Activated naive CD8-positive, alpha-beta T cell treated with anti-CD3 and anti-CD28 coated beads, Interleukin-2, amount 10 ng/mL, durations not matched to agents 7 days and 5 days (primary cell): ENCODE measurements around the gene ZNF471. TPM values are rescaled to one million over a fixed set of nuclear protein-coding genes. Genes with fewer than 3 reads are reported as not detected.

Experiments
- ATAC-seq: fragments of 150-1000 bp; cut with Tn5 transposase; one replicate; pipeline ENCODE4 v1.10.0; 2021; ENCODE audit warnings: low read depth, moderate library complexity
- POLR2A ChIA-PET: fragments of 350-600 bp; sonication (Branson Sonifier 250); formaldehyde crosslinking; loops from one replicate; lab custom pipeline; 2021; ENCODE audit warnings: antibody characterized with exemption; lab: Charles Lee
- DNase-seq: peaks from one replicate; pipeline ENCODE4 v3.0.0; 2021
- H3K27ac Mint-ChIP-seq: one replicate; pipeline ENCODE4 v1.8.0; 2022; ENCODE audit warnings: mild to moderate bottlenecking, mixed read lengths
- H3K27me3 Mint-ChIP-seq: one replicate; pipeline ENCODE4 v1.8.0; 2022; ENCODE audit warnings: mild to moderate bottlenecking, moderate library complexity, mixed read lengths
- H3K36me3 Mint-ChIP-seq: one replicate; pipeline ENCODE4 v1.8.0; 2021; ENCODE audit warnings: mild to moderate bottlenecking, mixed read lengths
- H3K4me1 Mint-ChIP-seq: one replicate; pipeline ENCODE4 v1.8.0; 2021; ENCODE audit warnings: mixed read lengths
- H3K4me3 Mint-ChIP-seq: one replicate; pipeline ENCODE4 v1.8.0; 2022; ENCODE audit warnings: mild to moderate bottlenecking, moderate library complexity, mixed read lengths
- H3K9me3 Mint-ChIP-seq: one replicate; pipeline ENCODE4 v1.8.0; 2021; ENCODE audit warnings: mixed read lengths
- total RNA-seq, 2 experiments: library from RNA; stranded (reverse); gene quantifications; one replicate each; pipeline ENCODE4 v1.2.3, GENCODE V29; 2021

ZNF471 gene
- 1 to 10 TPM; 1.5 to 4.0 TPM for total RNA-seq

DNA sequence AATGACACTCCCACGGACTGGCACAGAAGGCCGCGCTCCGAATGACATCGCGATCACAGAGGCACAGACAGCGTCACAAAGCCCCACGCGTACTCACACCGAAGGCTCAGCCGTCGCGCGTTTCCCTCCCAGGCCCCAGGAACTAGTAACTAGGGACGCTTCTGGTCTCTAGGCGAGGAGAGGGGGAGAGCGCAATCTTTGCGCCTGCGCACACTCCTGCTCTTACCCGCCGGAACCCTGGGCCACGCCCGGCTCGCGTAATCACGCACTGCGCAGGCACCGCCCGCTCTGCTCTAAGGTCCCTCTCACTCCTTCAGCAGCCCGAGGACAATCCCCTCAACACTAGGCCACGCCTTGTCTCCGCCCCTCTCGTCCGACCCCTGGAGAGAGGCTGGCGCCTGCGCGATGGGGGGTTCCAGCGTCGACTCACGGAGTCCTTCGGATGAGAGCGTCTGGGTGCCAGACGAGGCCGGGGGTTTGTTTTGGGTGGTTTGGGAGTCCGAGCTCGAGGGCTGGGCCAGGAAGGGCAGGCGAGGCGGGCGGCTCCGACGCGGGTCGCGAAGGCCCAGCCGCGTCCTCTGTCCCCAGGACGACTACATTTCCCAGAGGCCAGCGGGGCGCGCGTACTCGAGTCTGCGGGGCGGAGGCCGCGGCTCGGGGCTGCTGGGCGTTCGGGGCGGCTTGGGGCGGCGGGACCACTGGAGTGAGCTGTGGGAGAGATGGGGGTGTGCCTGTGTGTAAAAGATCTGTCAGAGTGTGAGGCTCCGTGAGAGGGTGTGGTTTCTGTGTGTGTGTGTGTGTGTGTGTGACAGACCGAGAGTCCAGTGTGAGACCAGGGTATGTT lies at the start of gene ZNF471:
TSS of gene ZNF471 (plus strand) at position 410 of the 844 bp plus-strand sequence. CDS start 3,717 bp downstream, outside the sequence.
- H3K4me1 Mint-ChIP-seq: peaks cover 5% of the 10 kb centered on the region
- DNase-seq (peak; percentile 94), ATAC-seq (peak; percentile 99)
- POLR2A ChIA-PET: interaction anchor here (1.4 kb wide), 1 partner anchor 103 kb away, joined by 7 read pairs; the partner anchor contains the start of gene ZNF583
- H3K4me3 Mint-ChIP-seq: no peak within 1 kb of the TSS
- no peak within 1 kb of the TSS for H3K27ac Mint-ChIP-seq
- H3K36me3 Mint-ChIP-seq: peaks cover 5% of the 10 kb centered on the region
- H3K9me3 Mint-ChIP-seq: peaks cover 15% of the 10 kb centered on the region
- H3K27me3 Mint-ChIP-seq: no peaks in the 10 kb centered on the region

DNA sequence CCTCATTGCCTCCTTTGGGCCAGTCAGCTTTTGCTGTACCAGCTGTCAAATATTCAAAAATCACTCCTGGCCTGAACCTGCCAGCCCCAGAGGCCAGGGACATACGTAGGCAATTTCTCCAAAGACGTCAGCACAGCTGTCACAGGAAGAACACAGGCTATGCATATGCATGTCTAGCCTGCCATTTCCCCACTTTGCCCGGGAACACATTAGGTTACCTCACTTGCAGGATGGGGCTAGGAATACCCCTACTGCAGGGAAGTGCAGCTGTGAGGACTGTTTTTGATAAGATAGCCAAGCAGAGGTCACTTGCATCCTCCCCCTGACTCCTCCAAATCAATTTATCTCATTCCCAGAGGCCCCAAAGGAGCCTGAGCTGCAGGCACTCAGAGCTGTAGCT lies 33.3 kb upstream of the ZNF471 start:
- ATAC-seq (no peak), DNase-seq (no peak)
- Mint-ChIP-seq H3K4me3 (no peak overlapping the region), H3K27ac (no peak overlapping the region), H3K4me1 (peaks cover 17% of the 10 kb centered on the region), H3K9me3 (peaks cover 30% of the 10 kb centered on the region), H3K36me3 (peaks cover 30% of the 10 kb centered on the region), H3K27me3 (no peaks in the 10 kb centered on the region)
- POLR2A ChIA-PET: no interaction called here

DNA sequence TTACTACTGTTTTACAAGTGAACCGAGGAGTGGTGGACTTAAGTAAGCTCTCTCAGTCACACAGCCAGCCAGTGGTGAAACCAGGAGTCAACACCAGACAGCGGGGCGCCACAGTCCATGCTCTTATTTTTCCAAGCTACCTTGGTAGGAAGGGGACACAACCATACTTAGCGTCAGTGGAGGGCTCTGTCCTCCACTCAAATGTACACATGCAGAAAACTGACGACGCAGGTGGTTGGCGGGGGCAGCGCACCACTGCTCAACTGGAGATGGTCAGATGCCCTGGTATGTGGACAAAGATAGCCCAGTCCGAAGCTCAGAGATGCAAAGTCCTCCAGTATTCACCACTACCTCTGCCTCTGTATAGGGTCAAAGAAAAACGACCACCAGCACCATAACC lies 31.6 kb upstream of the ZNF471 start:
- Mint-ChIP-seq H3K36me3 (peaks cover 28% of the 10 kb centered on the region), H3K27me3 (no peaks in the 10 kb centered on the region), H3K27ac (no peak overlapping the region), H3K4me1 (peaks cover 17% of the 10 kb centered on the region), H3K4me3 (peak overlapping the region; percentile 99), H3K9me3 (peaks cover 35% of the 10 kb centered on the region)
- DNase-seq: no peak
- ATAC-seq: no peak
- POLR2A ChIA-PET: no interaction called here

DNA sequence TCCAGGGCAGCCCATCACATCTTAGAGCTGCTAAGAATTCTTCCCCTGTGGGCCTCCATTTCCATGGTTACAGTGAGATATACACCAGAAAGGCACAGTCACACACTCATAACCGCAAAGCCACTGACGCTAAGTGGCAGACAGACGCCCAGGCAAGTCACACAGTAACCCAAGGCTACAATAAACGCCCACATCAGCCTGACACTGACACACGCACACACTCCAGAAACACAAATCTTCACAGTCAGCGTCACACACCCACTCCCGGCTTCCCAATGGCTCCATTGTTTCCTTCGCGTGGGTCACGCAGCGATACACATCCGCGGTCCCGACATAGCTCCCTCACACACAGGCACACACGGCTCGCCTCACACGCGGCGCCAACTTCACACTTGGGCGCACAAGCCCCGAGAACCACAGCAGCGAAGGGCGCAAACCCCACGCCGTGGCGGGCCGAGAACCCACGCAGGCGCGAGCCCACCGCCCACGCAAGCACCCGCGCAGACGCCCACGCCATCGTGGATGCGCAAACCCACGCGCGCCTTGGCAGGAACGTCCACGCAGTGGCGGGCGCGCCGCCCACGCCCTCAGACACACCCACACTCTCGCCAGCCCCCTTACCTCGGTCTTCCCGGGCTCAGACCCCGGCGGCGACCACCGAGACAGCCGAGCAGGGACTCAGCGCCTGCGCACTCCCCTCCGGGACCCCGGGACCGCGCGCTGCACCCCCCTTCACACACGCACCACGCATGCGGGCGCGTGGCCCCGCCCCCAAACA lies 30.8 kb upstream of the ZNF471 start, which contains the start of gene ZNF667:
TSS of gene ZNF667 (minus strand) at position 695 of the 778 bp plus-strand sequence. CDS start 14,975 bp downstream, outside the sequence.
- no peak for ATAC-seq
- DNase-seq: no peak
- POLR2A ChIA-PET: no interaction called here
- H3K9me3 Mint-ChIP-seq: peaks cover 38% of the 10 kb centered on the region
- peaks cover 17% of the 10 kb centered on the region for H3K4me1 Mint-ChIP-seq
- H3K27ac Mint-ChIP-seq: peak within 1 kb of the TSS; percentile 93
- peaks cover 24% of the 10 kb centered on the region for H3K36me3 Mint-ChIP-seq
- H3K4me3 Mint-ChIP-seq: peak within 1 kb of the TSS; percentile 99
- no peaks in the 10 kb centered on the region for H3K27me3 Mint-ChIP-seq

DNA sequence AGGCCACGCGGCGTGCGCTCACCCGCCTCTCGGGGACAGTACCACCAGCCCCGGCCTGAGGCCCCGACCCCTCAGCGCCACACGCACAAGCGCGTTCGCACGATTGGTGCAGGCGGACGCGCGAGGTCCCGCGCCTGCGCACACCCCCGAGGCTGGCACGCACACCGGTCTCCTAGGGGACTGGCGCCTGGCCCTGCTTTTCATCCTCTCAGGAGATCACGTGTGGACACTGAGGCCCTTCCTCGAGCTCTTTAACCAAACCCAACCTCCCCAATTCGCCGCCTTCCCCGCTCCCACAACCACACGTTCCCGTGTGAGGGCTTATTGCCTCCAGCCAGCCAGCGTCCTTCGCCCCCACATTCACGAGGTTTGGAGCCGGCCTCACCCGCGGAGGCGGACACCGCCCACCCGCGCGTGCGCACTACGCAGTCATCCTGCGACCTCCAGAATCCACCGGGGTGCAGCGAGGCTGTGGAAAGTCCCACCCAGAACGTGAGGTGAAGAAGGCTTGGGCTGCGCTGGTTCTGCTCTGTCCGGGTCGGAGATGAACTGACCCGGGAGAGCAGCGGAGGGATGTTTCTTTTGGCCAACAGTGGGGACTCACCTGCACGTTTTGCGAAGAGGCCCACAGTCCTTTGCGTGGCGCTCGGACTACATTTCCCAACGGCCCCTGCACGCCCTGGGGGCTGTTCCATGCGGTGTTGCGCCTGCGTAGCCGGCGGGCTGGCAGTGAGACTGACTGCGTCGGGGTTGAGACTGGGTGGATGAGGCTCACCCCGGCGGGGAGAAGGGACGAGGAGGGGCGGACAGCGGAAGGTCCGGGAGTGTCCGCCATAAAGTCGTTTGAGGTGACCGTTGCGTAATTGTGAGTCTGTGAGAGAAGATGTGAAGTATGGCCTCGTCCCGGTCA lies 30.0 kb upstream of the ZNF471 start:
- peak overlapping the region; percentile 93 for H3K27ac Mint-ChIP-seq
- no peaks in the 10 kb centered on the region for H3K27me3 Mint-ChIP-seq
- peak; percentile 85 for ATAC-seq
- POLR2A ChIA-PET: no interaction called here
- DNase-seq: peak; percentile 86
- H3K4me3 Mint-ChIP-seq: peak overlapping the region; percentile 99
- H3K36me3 Mint-ChIP-seq: peaks cover 15% of the 10 kb centered on the region
- peaks cover 36% of the 10 kb centered on the region for H3K9me3 Mint-ChIP-seq
- H3K4me1 Mint-ChIP-seq: peaks cover 17% of the 10 kb centered on the region

DNA sequence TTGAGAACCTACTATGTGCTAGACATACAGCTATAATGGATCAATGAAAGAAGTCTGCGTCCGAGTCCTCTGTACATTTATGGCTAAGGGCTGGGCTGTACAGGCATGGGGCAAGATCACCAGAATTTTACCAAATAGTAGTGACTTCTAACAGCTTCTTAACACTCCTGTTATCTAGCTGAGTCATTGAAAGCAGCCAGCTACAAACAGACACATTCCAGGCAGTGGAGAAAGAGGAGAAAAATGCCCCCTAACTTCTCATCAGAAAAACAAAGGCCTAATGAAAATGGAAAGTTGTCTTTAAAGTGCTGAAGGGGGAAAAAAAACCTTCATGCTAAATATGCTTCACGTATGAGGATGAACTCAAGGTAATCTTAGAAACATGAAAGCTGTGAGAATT lies 16.3 kb upstream of the ZNF471 start:
- Mint-ChIP-seq H3K36me3 (peaks cover 20% of the 10 kb centered on the region), H3K4me3 (no peak overlapping the region), H3K4me1 (no peaks in the 10 kb centered on the region), H3K27ac (no peak overlapping the region), H3K27me3 (no peaks in the 10 kb centered on the region), H3K9me3 (peaks cover 37% of the 10 kb centered on the region)
- POLR2A ChIA-PET: no interaction called here
- DNase-seq (no peak), ATAC-seq (no peak)

- peaks cover 21% of the 10 kb centered on the region for H3K9me3 Mint-ChIP-seq
- no peak overlapping the region for H3K27ac Mint-ChIP-seq
- no peak overlapping the region for H3K4me3 Mint-ChIP-seq
- ATAC-seq (no peak), DNase-seq (no peak)
- peaks cover 5% of the 10 kb centered on the region for H3K4me1 Mint-ChIP-seq
- peaks cover 5% of the 10 kb centered on the region for H3K36me3 Mint-ChIP-seq
- no peaks in the 10 kb centered on the region for H3K27me3 Mint-ChIP-seq
- POLR2A ChIA-PET: no interaction called here
Measured at GRCh38 chr19:56504581-56504980, 3.1 kb upstream of the ZNF471 start.

DNA sequence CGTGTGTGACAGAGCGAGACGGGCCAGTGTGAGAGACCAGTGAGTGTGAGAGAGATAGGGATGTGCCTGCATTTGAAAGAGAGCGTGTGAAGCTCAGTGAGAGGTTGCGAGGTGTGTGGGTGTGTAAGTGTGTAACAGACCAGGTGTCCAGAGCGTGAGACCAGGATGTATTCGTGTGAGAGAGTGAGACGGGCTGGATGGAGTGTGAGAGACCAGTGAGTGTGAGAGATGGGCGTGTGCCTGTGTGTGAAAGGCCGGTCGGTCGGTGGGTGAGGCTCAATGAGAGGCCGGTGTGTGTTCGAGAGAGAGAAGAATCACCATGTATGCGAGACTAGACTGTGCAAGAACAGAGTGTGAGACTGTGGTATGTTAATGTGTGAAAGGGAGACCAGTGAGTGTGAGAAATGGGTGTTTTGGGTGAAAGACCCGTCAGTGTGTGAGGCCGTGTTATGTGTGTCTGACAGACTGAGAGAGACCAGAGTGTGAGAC lies 679 bp downstream of the ZNF471 start:
- POLR2A ChIA-PET: interaction anchor here (1.4 kb wide), 1 partner anchor 104 kb away, joined by 7 read pairs; the partner anchor contains the start of gene ZNF583
- DNase-seq: no peak
- no peak overlapping the region for H3K4me3 Mint-ChIP-seq
- peaks cover 14% of the 10 kb centered on the region for H3K9me3 Mint-ChIP-seq
- no peaks in the 10 kb centered on the region for H3K27me3 Mint-ChIP-seq
- ATAC-seq: no peak
- H3K4me1 Mint-ChIP-seq: peaks cover 5% of the 10 kb centered on the region
- H3K36me3 Mint-ChIP-seq: peaks cover 5% of the 10 kb centered on the region
- no peak overlapping the region for H3K27ac Mint-ChIP-seq

- H3K9me3 Mint-ChIP-seq: peaks cover 42% of the 10 kb centered on the region
- H3K4me1 Mint-ChIP-seq: no peaks in the 10 kb centered on the region
- POLR2A ChIA-PET: no interaction called here
- peaks cover 16% of the 10 kb centered on the region for H3K36me3 Mint-ChIP-seq
- ATAC-seq (no peak), DNase-seq (no peak)
- no peak overlapping the region for H3K4me3 Mint-ChIP-seq
- H3K27ac Mint-ChIP-seq: no peak overlapping the region
- no peaks in the 10 kb centered on the region for H3K27me3 Mint-ChIP-seq
Measured at GRCh38 chr19:56525214-56525860, 17.7 kb downstream of the ZNF471 start.

GRCh38 chr19:56537442-56537841 lies 29.8 kb downstream of the ZNF471 start:
- Mint-ChIP-seq H3K36me3 (peaks cover 35% of the 10 kb centered on the region), H3K4me3 (peak overlapping the region; percentile 95), H3K4me1 (peaks cover 14% of the 10 kb centered on the region), H3K9me3 (peaks cover 37% of the 10 kb centered on the region), H3K27me3 (no peaks in the 10 kb centered on the region), H3K27ac (peak overlapping the region; percentile 98)
- ATAC-seq (no peak), DNase-seq (no peak)
- POLR2A ChIA-PET: interaction anchor here (0.7 kb wide), 1 partner anchor 134 kb away, joined by 3 read pairs; the partner anchor contains the start of gene ZNF835

DNA sequence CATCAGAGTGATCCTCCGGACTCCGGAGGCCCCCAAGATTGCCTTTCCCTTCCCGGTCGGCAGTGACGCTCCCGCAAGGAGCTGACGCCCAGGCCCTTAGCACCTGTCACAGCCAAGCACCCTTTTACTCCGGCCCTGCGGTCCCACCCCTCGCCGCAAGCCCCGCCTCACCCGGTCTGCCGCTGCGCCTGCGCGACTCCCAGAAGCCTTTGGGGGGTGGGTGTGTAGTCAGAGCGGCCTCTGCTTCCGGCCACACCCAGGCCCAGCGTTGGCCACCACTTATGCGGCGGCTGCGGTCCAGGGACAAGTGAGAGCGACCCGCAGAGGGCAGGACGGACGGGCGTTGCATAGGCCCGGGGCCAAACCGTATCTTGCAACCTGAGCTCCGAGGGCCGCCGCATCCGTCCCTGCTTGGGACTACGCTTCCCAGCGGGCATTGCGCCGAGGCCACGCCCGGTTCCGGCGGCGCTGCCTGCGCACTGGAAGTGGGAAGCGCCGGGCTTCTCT lies 30.7 kb downstream of the ZNF471 start:
- DNase-seq (peak; percentile 97), ATAC-seq (peak; percentile 94)
- Mint-ChIP-seq H3K27ac (peak overlapping the region; percentile 98), H3K9me3 (peaks cover 35% of the 10 kb centered on the region), H3K36me3 (peaks cover 41% of the 10 kb centered on the region), H3K4me1 (peaks cover 16% of the 10 kb centered on the region), H3K4me3 (peak overlapping the region; percentile 95), H3K27me3 (no peaks in the 10 kb centered on the region)
- POLR2A ChIA-PET: interaction anchor here (0.7 to 2.3 kb wide), 6 partner anchors 28 to 634 kb away, joined by 3 to 8 read pairs (median 4); partner anchors contain the start of genes ZNF71 and ZNF835
